Measurements from ENCODE around the gene WNT3A.

The WNT3A gene

DNA sequence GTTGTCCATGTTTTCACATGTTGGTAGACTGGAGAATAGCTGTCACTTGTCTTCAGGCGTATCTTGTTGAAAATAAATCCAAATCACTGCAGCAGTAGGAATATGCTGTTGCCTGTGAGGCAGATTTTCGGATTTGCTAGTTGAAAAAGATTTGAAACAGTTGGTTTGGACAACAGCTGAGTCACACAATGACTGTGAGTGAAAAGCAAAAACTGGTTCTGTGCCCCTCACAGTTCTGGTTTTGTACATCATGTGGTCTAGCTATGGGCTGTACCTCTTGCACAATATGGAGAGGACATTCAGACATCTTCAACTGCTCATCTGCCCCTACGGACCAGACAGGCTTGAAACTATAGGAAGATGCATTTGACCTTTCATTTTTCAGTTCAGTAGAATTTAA lies 77.5 kb downstream of the WNT3A start:
- DNase-seq (ENCODE audit: insufficient read length, low spot score) (no peak), FAIRE-seq (no peak)
- 0 out of 2 replicates have a peak, but pooled peaks have one; percentile 10 for TF ChIP-seq TAF1 (IDR thresholded peaks at IDR 0.05; ENCODE audit: low read depth, low read length)
- TF ChIP-seq POU2F2 (IDR thresholded peaks at IDR 0.05; ENCODE audit: low read depth, low read length), result no peak
- no peak for TF ChIP-seq POLR2A (IDR thresholded peaks at IDR 0.05; ENCODE audit: low read depth, low read length)
- TF ChIP-seq POLR2AphosphoS5 (IDR thresholded peaks at IDR 0.05; ENCODE audit: low read depth, low read length), result no peak; the same call in 1 of the 2 replicates
- TF ChIP-seq PAX5 (IDR thresholded peaks at IDR 0.05; ENCODE audit: insufficient read depth, low read length, severe bottlenecking), result no peak
- no peak for TF ChIP-seq SPI1 (IDR thresholded peaks at IDR 0.05; ENCODE audit: low read depth, low read length)

DNA sequence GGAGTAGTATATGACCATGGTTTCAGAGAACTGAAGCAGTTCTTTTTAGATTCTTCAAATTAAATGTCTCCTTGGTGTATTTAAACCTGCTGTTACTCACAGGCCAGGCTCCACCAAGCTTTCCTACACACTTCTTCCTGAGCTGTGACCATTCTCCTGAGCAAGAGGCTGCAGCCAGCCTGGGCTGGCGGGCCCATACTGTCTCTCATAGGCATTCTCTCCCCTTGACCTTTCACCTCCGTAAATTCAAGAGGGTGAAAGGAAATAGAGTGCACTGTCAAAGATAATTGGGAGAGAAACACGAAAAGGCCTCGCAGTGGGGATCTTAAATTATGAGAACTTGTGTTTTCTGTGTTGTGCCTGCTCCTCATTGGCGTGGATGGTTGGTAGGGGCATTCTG lies 78.0 kb downstream of the WNT3A start:
- TF ChIP-seq POLR2A (IDR thresholded peaks at IDR 0.05; ENCODE audit: low read depth, low read length) (no peak), TAF1 (IDR thresholded peaks at IDR 0.05; ENCODE audit: low read depth, low read length) (no peak), POLR2AphosphoS5 (IDR thresholded peaks at IDR 0.05; ENCODE audit: low read depth, low read length) (no peak), POU2F2 (IDR thresholded peaks at IDR 0.05; ENCODE audit: low read depth, low read length) (no peak), SPI1 (IDR thresholded peaks at IDR 0.05; ENCODE audit: low read depth, low read length) (no peak), PAX5 (IDR thresholded peaks at IDR 0.05; ENCODE audit: insufficient read depth, low read length, severe bottlenecking) (no peak)
- FAIRE-seq (no peak), DNase-seq (ENCODE audit: insufficient read length, low spot score) (no peak)

DNA sequence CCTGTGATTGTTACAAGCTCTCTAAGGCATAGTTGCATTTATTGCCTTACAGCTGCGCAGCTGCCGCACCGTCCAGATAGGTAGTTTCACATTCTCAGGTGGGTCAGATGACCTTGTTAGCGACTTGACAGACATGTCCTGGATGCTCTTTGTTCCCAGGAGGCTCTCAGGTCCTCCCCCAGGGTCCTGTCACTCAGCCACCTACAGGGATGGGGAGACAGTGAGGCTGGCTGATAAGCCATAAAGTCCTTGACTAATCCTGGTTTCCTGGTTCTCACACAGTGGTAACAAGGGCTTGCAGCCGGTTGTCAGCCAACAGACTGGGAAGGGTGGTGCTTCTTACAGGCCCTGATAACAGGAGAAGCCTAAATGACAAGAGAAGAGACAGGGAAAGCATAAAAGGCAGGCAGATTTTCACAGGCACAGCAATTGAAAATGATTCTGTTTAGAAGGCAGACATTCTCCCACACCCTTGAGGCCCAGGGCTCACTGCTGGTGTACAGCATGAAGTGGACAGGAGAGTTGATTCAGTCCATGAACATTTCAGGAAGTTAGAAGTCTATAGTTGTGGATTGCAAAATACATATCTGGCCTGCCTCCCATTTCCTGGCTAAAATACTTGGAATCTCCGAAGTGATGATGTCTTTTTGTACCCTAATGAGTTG lies 78.6 kb downstream of the WNT3A start:
- no peak for FAIRE-seq
- TF ChIP-seq POU2F2 (IDR thresholded peaks at IDR 0.05; ENCODE audit: low read depth, low read length) (no peak), PAX5 (IDR thresholded peaks at IDR 0.05; ENCODE audit: insufficient read depth, low read length, severe bottlenecking) (no peak), TAF1 (IDR thresholded peaks at IDR 0.05; ENCODE audit: low read depth, low read length) (no peak), SPI1 (IDR thresholded peaks at IDR 0.05; ENCODE audit: low read depth, low read length) (no peak), POLR2A (IDR thresholded peaks at IDR 0.05; ENCODE audit: low read depth, low read length) (no peak), POLR2AphosphoS5 (IDR thresholded peaks at IDR 0.05; ENCODE audit: low read depth, low read length) (no peak)
- no peak for DNase-seq (ENCODE audit: insufficient read length, low spot score)

DNA sequence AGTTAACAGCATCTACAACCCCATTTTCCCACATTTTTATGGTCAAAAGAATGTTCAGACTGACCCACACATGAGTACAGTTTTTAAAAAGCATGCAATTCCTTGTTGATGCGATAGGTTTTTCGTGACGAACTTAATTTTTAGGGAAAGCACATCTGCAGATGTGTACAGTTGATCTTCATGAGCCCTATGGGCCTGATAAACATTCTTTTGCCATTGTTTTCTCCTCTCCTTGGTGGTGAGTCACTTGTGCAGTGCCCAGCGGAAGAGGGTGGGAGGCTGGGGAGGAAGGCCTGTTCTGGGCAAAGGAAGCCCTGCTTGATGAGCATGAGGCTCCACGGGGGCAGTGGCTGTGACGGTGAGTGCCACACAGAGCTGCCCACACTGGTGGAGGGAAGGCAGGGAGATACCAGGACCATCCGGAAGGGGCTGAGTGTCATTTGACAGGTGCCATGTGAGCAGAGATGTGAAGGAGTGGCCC lies 81.0 kb downstream of the WNT3A start:
- DNase-seq (ENCODE audit: insufficient read length, low spot score) (no peak), FAIRE-seq (no peak)
- TF ChIP-seq TAF1 (IDR thresholded peaks at IDR 0.05; ENCODE audit: low read depth, low read length) (no peak), SPI1 (IDR thresholded peaks at IDR 0.05; ENCODE audit: low read depth, low read length) (no peak), PAX5 (IDR thresholded peaks at IDR 0.05; ENCODE audit: insufficient read depth, low read length, severe bottlenecking) (no peak), POLR2AphosphoS5 (IDR thresholded peaks at IDR 0.05; ENCODE audit: low read depth, low read length) (no peak), POLR2A (IDR thresholded peaks at IDR 0.05; ENCODE audit: low read depth, low read length) (no peak), POU2F2 (IDR thresholded peaks at IDR 0.05; ENCODE audit: low read depth, low read length) (no peak)

DNA sequence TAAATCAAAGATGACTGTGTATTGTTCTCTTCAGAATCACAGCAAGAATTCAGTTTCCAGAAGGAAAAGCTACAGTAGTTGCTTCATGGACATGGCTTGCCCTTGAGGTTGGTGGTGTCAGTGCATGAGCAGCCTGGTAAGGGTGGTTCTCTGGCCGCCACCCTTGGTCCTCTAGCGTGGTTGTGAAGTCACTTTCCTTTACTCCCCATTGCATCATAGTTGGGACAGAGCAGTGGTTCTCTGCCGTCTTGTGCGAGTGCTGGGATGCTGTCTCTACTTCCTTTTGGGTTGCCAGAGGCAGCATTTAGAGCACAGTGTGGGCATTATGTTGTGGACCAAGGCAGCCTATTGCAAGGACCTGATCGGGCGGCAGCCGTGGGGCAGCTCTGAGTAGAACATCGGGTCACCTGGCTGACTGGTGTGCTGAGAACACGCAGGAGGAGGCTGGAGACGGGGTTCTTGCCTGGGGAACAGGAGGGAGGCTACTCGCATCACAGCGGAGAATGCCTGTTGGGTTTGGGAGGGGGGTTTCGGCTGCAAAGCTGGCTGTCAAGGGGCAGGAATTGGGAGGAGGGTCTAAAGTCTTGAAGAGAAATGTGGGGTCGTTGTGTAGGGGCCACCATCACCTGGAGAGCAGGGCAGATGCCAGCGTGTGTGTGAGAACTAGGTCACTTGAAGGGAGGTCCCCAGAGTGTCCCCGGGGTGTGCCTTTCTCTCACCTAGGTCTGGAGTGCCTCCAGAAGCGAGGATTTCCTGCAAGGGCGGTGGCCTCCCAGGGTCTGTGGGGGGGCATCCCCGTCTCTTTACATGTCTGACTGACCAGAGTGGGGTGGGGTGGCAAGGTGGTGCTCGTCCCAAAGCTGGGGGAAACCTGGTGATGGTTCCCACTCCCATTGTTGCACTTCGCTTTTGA lies 82.0 kb downstream of the WNT3A start:
- FAIRE-seq (no peak), DNase-seq (ENCODE audit: insufficient read length, low spot score) (no peak)
- 0 out of 2 replicates have a peak, but pooled peaks have one; percentile 24 for TF ChIP-seq TAF1 (IDR thresholded peaks at IDR 0.05; ENCODE audit: low read depth, low read length)
- TF ChIP-seq POLR2A (IDR thresholded peaks at IDR 0.05; ENCODE audit: low read depth, low read length), result peak; percentile 30; the same call in 1 of the 2 replicates
- no peak for TF ChIP-seq PAX5 (IDR thresholded peaks at IDR 0.05; ENCODE audit: insufficient read depth, low read length, severe bottlenecking)

DNA sequence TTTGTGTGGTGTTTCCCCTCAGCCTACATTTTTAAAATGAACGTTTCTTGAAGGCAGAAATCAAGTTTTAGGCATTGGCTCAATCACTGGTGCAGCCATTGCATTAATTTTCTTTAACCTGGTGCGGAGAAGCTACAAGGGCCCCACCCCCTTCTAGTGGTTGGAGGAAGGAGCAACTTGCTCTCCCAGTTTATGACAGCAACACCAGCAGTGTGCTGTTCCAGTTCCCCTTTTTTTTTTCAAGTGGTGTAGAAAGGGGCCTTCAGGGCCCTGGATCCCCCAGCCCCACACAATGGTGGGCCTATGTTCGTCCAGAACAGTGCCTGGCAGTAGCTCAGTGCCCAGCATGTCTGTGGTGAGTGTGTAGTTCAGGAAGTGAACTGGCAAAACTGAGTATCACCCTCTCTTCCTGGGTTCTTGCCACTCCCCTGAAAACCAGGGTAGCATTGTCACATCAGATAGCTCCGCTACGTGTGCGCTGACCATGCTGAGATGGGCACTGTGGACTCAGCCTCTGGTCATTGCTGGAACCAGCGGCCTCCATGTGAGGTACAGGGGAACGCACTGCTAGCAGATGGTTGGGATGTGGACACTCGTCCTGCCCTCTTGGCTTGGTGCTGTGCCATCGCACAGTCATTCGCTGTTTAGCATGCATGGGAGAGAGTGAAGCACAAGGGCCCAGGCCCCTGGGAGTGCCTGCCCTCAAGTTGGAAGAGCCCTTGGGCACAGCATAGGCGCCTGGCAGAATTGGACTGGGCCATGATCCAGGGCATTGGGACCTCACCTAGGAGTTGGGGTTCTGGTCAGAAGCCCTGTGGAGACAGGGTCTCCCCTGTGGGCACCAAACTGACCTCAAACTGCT lies 83.0 kb downstream of the WNT3A start:
- DNase-seq (ENCODE audit: insufficient read length, low spot score), result no peak
- TF ChIP-seq SPI1 (IDR thresholded peaks at IDR 0.05; ENCODE audit: low read depth, low read length) (peak; percentile 91), TAF1 (IDR thresholded peaks at IDR 0.05; ENCODE audit: low read depth, low read length) (no peak), POU2F2 (IDR thresholded peaks at IDR 0.05; ENCODE audit: low read depth, low read length) (no peak), POLR2A (IDR thresholded peaks at IDR 0.05; ENCODE audit: low read depth, low read length) (no peak), PAX5 (IDR thresholded peaks at IDR 0.05; ENCODE audit: insufficient read depth, low read length, severe bottlenecking) (no peak)
- no peak for FAIRE-seq

DNA sequence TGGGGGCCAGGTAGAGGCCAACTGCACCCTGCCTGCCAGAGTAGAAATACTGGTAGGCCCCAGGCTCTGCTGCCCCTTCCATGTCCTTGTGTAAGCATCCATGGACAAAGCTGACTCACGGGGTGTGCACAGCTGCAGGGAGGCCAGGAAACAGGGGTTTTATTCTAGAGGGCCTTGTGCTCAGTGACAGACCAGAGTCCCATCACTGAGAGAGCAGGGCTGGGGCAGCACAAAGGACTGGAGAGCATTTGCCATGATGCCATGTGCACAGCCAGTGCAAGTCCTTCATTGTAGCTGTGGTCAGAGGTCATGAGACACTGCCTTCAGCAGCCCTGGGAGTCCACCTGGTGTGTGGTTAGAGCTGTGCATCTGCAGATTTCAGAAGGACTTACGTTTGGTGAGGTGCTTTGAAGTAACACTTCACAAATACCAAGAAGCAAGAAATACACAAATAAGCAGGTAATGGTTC lies 83.8 kb downstream of the WNT3A start:
- no peak for DNase-seq (ENCODE audit: insufficient read length, low spot score)
- no peak for FAIRE-seq
- 0 out of 2 replicates have a peak, but pooled peaks have one; percentile 13 for TF ChIP-seq POU2F2 (IDR thresholded peaks at IDR 0.05; ENCODE audit: low read depth, low read length)
- no peak for TF ChIP-seq POLR2A (IDR thresholded peaks at IDR 0.05; ENCODE audit: low read depth, low read length)
- no peak for TF ChIP-seq TAF1 (IDR thresholded peaks at IDR 0.05; ENCODE audit: low read depth, low read length)

DNA sequence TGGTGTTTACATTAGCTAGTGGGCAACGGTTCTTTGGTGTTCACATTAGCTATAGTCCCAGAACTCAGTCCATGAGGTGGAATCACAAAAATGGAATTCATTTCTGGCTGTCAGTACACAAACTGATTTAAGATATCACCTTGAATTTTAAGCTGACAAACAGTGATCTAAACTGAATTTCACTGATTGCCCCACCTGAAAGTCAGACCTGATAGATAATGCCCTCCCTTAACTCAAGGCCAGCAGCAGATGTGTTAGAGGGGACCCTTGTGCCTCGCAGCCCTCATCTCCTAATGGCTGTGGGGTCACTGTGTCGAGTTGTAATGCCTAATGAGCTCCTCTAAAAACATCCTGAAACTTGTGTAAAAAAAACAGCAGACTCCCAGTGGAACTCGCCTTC lies 84.3 kb downstream of the WNT3A start:
- FAIRE-seq (no peak), DNase-seq (ENCODE audit: insufficient read length, low spot score) (no peak)
- TF ChIP-seq POLR2A (IDR thresholded peaks at IDR 0.05; ENCODE audit: low read depth, low read length) (no peak), SPI1 (IDR thresholded peaks at IDR 0.05; ENCODE audit: low read depth, low read length) (no peak), POLR2AphosphoS5 (IDR thresholded peaks at IDR 0.05; ENCODE audit: low read depth, low read length) (no peak), PAX5 (IDR thresholded peaks at IDR 0.05; ENCODE audit: insufficient read depth, low read length, severe bottlenecking) (no peak), TAF1 (IDR thresholded peaks at IDR 0.05; ENCODE audit: low read depth, low read length) (no peak), POU2F2 (IDR thresholded peaks at IDR 0.05; ENCODE audit: low read depth, low read length) (no peak)

Data from GM12891 (cell line).